ENCODE measurements around the gene NINL.

DNA sequence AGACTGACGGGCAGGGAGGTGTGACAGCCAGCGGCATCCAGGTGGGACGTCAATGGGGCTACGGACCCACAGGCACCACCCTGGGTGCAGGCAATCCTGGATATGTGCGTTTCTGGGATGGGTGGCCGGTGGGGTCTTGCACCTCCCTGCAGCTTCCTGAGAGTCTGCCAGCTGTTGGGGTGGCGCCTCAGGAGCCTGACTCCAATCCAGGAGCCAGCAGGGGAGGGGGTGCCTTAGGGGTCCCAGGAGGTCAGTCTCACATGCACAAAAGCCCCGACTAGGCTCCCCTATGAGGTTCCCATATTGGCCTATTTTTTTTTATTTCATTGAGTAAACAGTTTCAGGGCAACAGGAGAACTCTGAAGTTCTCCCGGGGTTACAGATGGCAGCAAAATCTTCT, 104.5 kb downstream of the NINL start:
- TF ChIP-seq, protein P1, sequence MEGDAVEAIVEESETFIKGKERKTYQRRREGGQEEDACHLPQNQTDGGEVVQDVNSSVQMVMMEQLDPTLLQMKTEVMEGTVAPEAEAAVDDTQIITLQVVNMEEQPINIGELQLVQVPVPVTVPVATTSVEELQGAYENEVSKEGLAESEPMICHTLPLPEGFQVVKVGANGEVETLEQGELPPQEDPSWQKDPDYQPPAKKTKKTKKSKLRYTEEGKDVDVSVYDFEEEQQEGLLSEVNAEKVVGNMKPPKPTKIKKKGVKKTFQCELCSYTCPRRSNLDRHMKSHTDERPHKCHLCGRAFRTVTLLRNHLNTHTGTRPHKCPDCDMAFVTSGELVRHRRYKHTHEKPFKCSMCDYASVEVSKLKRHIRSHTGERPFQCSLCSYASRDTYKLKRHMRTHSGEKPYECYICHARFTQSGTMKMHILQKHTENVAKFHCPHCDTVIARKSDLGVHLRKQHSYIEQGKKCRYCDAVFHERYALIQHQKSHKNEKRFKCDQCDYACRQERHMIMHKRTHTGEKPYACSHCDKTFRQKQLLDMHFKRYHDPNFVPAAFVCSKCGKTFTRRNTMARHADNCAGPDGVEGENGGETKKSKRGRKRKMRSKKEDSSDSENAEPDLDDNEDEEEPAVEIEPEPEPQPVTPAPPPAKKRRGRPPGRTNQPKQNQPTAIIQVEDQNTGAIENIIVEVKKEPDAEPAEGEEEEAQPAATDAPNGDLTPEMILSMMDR (IDR thresholded peaks at IDR 0.05): no peak
- TF ChIP-seq POLR2AphosphoS5 (IDR thresholded peaks at IDR 0.05) (no peak), POLR2A (IDR thresholded peaks at IDR 0.05; ENCODE audit: low read depth) (no peak)

All from esophagus muscularis mucosa (tissue), 3 donors.